ENCODE results near the gene SRMS. TPM values are rescaled to one million over a fixed set of nuclear protein-coding genes. Genes with fewer than 3 reads are reported as not detected.
A peak's percentile ranks its signal among the peaks of the same experiment; 100 is the strongest.

Gene SRMS
- total and polyA plus RNA-seq, 3 donors from 2014 or later: 0.19 to 0.42 (median 0.24) TPM

DNA sequence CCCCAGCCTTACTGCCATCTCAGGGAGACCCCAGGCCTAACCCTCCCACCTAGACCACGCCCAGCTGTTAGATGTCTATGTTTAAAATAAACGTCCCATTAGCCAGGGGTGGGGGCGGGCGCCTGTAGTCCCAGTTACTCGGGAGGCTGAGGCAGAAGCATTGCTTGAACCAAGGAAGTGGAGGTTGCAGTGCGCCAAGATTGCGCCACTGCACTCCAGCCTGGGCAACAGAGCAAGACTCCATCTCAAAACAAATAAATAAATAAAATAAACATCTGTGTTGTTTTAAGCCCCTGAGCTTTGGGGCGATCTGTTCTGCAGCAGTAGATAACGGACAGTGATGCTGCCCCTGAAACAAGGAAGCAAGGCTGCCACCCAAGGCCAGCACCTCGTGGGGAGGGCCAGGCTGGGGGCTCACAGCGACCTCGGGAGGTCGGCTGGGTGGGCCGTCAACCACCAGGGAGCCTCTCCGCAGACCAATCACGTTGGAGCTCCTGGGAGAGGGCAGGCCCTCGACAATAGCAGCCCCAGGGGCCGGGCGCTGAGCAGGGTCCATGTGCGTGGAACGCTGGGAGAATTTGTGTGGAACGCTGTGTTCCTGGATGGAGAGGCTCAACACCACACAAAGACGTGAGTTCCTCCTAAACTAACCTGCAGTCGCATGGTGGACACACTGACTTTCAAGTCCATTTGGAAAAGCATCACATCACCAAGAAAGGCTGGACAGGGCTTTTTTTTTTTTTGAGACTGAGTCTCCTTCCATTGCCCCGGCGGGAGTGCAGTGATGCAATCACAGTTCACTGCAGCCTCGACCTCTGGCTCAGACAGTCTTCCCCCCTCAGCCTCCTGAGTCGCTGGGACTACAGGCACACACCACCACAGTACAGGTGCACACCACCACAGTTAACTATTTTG lies 27.5 kb upstream of the SRMS start:
- H3K9me3 ChIP-seq: no peaks in the 10 kb centered on the region
- H3K4me1 ChIP-seq: peaks cover 6% of the 10 kb centered on the region
- H3K27me3 ChIP-seq: no peaks in the 10 kb centered on the region
- H3K27ac ChIP-seq: peak overlapping the region in 1 of 2 donors; percentile 56
- no peak for DNase-seq
- H3K36me3 ChIP-seq (ENCODE audit: low read depth, missing control alignments): no peaks in the 10 kb centered on the region
- intact Hi-C loops (cut with DNase I; ENCODE audit: low total_unique reads): no loop called here
- H3K4me3 ChIP-seq: no peak overlapping the region
- TF ChIP-seq, protein P1, sequence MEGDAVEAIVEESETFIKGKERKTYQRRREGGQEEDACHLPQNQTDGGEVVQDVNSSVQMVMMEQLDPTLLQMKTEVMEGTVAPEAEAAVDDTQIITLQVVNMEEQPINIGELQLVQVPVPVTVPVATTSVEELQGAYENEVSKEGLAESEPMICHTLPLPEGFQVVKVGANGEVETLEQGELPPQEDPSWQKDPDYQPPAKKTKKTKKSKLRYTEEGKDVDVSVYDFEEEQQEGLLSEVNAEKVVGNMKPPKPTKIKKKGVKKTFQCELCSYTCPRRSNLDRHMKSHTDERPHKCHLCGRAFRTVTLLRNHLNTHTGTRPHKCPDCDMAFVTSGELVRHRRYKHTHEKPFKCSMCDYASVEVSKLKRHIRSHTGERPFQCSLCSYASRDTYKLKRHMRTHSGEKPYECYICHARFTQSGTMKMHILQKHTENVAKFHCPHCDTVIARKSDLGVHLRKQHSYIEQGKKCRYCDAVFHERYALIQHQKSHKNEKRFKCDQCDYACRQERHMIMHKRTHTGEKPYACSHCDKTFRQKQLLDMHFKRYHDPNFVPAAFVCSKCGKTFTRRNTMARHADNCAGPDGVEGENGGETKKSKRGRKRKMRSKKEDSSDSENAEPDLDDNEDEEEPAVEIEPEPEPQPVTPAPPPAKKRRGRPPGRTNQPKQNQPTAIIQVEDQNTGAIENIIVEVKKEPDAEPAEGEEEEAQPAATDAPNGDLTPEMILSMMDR (IDR thresholded peaks at IDR 0.05): no peak
- WGBS, 2 donors: 58 to 69% methylated on average over 27 to 28 of the region's 28 CpGs

DNA sequence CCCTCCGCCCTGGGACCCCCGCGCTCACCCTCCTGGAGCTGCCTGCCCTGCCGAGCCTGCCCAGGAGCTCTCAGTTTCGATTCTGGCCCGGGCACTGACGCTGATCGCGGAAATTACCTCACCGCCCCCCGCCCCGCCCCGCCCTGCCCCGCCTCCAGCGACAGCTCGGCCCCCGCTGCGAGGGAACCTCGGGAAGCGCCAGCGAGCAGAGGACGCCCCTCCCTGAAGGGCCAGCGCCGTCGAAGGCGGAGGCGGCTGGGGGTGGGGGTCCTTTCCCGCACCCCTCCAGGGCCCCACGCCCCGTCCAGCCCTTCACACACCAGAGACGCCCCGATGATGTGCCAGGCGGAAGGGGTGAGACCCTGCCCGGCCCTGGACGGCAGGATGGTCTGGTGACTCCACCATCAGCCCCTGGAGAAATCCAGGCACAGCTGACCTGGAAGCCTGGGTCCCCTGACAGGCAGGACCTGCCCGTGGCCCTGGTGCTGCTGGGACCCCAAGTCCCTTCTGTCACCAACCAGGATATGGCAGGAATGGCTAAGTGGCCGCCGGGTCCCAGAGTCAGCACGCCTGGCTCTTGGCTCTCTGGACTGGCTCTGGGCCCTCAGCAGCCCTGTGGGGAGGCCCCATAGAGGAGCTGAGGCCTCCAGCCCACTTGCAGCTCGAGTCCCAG lies 26.7 kb upstream of the SRMS start, which contains the start of gene HELZ2:
Gene HELZ2, minus strand, starts transcription at position 84 of the 673 bp plus-strand sequence. CDS start 1,854 bp downstream, outside the sequence.
- peaks cover 6% of the 10 kb centered on the region for H3K4me1 ChIP-seq
- H3K27me3 ChIP-seq: no peaks in the 10 kb centered on the region
- WGBS, 2 donors: 28% methylated on average over 12 of the region's 40 CpGs; no CpG with 5 or more reads in 1 of the 2 donors
- H3K27ac ChIP-seq: peak within 1 kb of the TSS; percentile 56 to 80
- no peaks in the 10 kb centered on the region for H3K9me3 ChIP-seq
- DNase-seq: peak; percentile 81
- TF ChIP-seq, protein P1 (IDR thresholded peaks at IDR 0.05): no peak
- no peak for TF ChIP-seq POLR2A (IDR thresholded peaks at IDR 0.05)
- intact Hi-C loops (cut with DNase I; ENCODE audit: low total_unique reads): no loop called here
- no peaks in the 10 kb centered on the region for H3K36me3 ChIP-seq (ENCODE audit: low read depth, missing control alignments)
- peak within 1 kb of the TSS; percentile 67 to 81 for H3K4me3 ChIP-seq

DNA sequence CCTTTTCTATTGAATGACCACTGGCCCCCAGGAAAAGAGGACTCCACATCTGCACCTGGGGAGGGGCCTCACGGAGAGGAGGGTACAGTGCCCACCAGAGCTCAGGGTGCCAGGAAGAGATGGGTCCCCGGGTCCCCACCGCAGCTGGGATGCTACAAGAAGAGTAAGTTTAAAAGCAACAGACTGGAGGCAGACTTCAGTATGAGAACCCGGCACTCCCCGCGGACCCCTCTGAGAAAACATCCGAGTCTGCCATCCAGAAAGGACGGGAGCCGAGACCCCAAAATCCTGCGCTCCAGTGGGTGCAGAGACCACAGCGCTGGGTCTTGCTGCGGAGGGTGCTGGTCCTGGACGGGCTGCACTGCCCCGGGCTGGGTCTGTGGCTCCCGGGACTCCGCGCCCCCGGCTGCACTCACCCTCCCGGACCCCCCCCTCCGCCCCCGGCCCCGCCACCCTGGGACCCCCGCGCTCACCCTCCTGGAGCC lies 26.1 kb upstream of the SRMS start:
- no peaks in the 10 kb centered on the region for H3K36me3 ChIP-seq (ENCODE audit: low read depth, missing control alignments)
- H3K4me1 ChIP-seq: peaks cover 6% of the 10 kb centered on the region
- no peaks in the 10 kb centered on the region for H3K27me3 ChIP-seq
- H3K4me3 ChIP-seq: peak overlapping the region; percentile 67 to 81
- intact Hi-C loops (cut with DNase I; ENCODE audit: low total_unique reads): no loop called here
- WGBS, 2 donors: 25 to 52% methylated on average over 14 to 21 of the region's 24 CpGs
- no peak for DNase-seq
- peak overlapping the region; percentile 56 to 80 for H3K27ac ChIP-seq
- no peaks in the 10 kb centered on the region for H3K9me3 ChIP-seq
- TF ChIP-seq POLR2A (IDR thresholded peaks at IDR 0.05): no peak
- TF ChIP-seq, protein P1 (IDR thresholded peaks at IDR 0.05): no peak

DNA sequence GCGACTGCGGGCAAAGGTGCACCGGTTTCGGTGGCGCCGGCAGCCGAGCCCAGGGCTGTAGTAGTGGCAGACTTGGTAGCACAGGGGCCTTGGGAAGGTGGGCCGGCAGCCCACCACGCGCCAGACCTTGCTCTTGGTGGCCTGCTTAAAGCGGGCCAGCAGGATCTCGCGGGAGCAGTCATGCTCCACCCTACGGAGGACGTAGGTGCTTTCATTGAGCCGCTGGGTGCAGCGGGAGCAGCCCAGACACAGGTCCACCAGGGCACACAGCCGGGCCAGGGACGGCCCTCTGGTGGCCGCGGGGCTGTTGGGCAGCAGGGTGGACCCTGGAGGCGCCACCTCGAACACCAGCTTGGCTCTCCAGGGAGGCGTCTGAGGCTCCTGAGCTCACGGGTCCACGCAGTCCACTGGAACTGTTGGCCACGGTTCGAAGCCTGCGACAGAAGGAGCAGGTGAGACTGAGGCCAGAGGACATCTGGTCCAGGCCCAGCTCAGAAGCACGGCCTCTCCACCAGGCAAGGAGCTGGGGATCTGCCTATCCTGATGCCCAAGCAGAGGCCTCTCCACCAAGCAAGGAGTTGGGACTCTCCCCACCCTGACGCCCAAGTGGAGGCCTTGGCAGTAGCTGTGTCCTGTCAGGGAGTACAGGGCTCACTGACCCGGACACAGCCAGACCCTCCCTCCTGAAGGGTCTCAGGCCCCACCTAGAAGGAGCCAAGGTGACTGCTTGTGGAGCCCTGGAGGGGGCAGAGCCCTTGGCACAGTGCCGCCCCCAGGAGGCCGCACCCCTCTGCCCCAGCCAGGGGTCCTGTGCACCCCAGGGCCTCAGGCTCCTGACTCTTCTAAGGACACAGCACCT lies 25.5 kb upstream of the SRMS start:
- Histone ChIP-seq H3K4me3 (peak overlapping the region; percentile 67 to 81), H3K27me3 (no peaks in the 10 kb centered on the region), H3K9me3 (no peaks in the 10 kb centered on the region), H3K4me1 (peaks cover 6% of the 10 kb centered on the region), H3K27ac (peak overlapping the region; percentile 56 to 80), H3K36me3 (ENCODE audit: low read depth, missing control alignments) (no peaks in the 10 kb centered on the region)
- TF ChIP-seq, protein P1 (IDR thresholded peaks at IDR 0.05): no peak
- no peak for TF ChIP-seq POLR2A (IDR thresholded peaks at IDR 0.05)
- no peak for DNase-seq
- intact Hi-C loops (cut with DNase I; ENCODE audit: low total_unique reads): no loop called here
- WGBS, 2 donors: 90 to 98% methylated on average over 8 to 34 of the region's 34 CpGs

Measured in testis (tissue), 3 donors.